Tibial nerve (tissue), 3 donors: ENCODE measurements around the gene RPTOR.

Experiments
- CTCF ChIP-seq, 5 experiments: fragments of 200-600 bp in 3 of 5; fragments of 450-650 bp in 2 of 5; sonication (generic) in 3 of 5; IDR thresholded peaks; one replicate each; pipeline ENCODE4 v1.5.1; 2016 to 2019; ENCODE audit warnings: antibody characterized with exemption in 5 of 5, mild to moderate bottlenecking in 3 of 5, moderate library complexity in 2 of 5
- POLR2A ChIP-seq, 2 donors: fragments of 450-650 bp; IDR thresholded peaks; one replicate each; pipeline ENCODE4 v1.6.1; 2017; ENCODE audit warnings: antibody characterized with exemption in 2 of 2, mild to moderate bottlenecking in 2 of 2, moderate library complexity in 2 of 2

GRCh38 chr17:80577876-80578570, 33.4 kb downstream of the RPTOR start:
- TF ChIP-seq POLR2A (IDR thresholded peaks at IDR 0.05) (no peak), CTCF (IDR thresholded peaks at IDR 0.05) (no peak)
